HG03097 (cell line): ENCODE data around the gene TYW1B.
"Not testable (repeated sequence)": the region's sequence is repeated elsewhere in the genome, so short reads cannot be mapped to it uniquely, and the experiment has no call there.

Source experiments
- ATAC-seq: cut with Tn5 transposase; IDR thresholded peaks from one replicate; pipeline ENCODE4 v1.9.1; 2021; ENCODE audit not compliant: unreplicated experiment, low FRiP score

TYW1B gene

DNA sequence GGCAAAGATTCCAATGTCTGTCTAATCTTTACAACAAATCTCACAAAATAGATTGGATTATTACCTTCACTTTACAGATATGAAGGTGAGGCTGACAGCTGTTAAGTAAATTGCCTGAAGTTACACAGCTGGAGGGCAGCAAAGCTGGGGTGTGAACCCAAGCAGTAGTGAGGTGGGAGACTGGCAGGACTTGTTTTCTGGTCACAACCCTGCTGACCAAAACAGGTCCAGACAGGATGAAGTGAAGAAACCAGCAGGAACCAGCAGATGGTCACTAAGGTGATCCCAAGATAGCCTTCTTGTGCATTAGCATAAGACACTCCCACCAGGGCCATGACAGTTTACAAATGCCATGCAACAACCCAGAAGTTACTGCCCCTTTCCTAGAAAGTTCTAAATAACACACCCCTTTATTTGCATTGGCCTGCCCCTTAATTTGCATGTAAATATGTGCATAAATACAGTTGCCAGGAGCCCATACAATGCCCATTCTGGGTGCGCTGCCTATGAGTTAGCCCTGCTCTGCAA is 195.2 kb downstream of the TYW1B start:
- ATAC-seq = not testable (repeated sequence)

DNA sequence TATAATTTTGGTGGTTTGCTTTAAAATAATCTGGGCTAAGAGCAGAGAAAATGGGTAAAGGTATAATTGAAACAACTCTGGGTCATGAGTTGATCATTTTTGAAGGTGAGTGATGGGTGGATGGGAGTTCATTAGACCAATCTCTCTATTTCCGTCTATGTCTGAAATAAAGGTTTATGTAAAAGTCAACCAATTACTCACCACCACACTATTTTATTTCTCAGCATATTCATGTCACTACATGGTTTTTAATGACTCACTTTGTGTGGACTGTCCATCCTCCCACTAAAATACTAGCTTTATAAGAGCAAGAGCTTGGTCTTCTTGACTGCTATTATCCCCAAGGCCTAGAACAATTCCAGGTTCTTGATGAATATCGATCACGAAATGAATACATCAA is 199.6 kb downstream of the TYW1B start:
- not testable (repeated sequence) for ATAC-seq

DNA sequence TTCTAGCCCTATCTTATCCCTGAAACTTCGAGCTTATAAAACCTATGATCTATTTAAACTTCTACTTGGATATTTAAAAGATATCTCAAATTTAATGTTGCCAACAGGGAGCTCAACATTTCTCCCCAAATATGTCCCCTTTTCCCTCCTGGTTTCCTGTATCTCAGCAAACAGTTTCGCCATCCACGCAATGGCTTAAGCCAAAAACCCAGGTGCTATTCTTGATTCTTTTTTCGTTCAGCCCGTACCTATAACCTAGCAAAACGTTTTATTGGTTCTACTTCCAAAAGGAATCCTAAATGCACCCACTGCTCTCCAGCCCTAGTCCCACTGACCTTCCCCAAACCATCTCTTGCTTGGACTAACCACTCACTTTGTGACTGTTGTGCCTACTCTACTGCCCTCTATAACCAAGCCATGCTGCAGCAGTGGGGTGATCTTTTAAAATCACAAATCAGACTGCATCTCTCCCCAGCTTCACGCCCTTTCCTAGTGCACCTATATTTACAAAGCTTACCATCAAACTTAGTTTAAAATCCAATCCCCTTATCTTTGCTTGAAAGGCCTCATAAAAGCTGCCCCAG is 201.5 kb downstream of the TYW1B start:
- not testable (repeated sequence) for ATAC-seq

DNA sequence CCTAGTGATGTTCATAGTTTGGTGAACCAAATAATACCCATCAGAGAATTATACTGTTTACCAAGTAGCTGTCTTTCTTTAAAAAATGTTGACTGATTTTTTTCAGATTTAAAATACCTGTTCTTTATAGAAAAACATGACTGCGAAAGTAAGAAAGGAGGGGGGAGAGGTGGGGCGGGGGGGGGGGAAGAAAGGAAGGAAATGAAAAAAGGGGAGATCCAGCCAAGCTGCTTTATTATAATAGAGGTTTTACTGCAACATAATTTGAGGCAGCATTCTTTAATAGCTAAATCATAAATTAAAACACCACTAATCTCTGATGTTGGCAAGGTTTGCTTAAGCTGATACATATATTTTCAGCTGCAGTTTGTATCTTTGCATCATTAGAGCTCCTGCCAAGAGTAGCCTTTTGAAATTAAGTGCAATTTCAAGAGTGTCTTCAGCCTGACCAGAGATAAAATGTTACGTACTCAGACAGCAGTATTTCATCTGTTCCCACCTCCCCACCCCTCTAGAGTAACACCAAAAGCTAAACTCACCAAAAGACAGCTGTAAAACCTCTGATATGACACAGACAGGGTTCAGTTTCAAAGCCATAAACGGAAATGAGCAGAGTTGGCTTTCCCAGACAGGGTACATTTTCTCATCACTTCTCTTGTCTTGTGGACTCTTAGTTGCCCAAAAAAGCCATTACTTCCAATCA is 202.1 kb downstream of the TYW1B start:
- ATAC-seq = peak; percentile 66

DNA sequence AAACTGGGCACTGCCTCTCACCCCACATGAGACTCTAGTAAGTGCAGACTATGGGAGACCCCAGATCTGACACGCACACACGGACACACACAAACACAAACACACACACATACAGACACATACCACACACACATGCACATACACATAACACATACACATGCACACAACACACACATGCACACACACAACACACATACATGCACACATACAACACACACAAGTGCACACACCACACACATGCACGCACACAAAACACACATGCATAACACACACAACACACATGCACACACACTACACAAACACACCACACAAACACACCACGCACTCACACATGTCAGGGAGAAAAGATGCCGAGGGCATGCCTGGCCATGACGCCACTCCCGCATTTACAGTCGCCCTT is 205.5 kb downstream of the TYW1B start:
- ATAC-seq = no peak

DNA sequence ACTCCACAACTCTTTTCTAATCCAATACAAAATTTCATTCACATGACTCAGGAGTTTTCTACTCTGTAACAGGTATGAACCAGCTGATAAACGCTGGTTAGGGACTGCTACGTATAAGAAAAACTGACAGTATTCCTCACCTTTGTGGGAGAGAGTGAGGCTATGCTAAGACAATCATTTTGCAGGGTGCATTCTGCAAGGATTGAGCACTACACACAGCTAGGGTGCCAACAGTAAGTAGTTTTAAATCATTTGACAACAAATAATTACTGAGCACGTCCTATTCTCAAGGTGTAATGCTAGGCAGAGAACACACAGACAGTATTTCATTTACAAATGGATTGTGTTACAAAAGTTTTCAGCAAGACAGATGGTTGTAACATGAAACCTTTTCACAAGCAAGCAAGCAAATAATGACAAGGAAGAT is 206.2 kb downstream of the TYW1B start:
- ATAC-seq = not testable (repeated sequence)

DNA sequence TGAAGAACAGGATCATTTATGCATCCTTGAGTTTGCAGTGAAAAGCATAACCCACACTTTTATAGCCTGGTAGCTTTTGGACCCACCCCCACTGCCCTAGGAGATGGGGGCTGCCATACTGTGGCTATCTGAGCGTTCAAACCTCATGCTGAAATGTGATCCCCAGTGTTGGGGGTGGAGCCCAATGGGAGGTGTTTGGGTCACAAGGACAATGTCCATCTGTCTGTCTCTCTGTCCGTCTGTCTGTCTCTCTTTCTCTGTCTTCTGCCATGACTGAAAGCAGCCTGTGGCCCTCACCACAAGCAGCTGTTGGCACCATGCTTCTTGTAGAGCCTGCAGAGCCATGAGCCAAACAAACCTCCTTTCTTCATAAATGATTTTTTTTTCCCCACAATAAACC is 207.1 kb downstream of the TYW1B start:
- not testable (repeated sequence) for ATAC-seq

DNA sequence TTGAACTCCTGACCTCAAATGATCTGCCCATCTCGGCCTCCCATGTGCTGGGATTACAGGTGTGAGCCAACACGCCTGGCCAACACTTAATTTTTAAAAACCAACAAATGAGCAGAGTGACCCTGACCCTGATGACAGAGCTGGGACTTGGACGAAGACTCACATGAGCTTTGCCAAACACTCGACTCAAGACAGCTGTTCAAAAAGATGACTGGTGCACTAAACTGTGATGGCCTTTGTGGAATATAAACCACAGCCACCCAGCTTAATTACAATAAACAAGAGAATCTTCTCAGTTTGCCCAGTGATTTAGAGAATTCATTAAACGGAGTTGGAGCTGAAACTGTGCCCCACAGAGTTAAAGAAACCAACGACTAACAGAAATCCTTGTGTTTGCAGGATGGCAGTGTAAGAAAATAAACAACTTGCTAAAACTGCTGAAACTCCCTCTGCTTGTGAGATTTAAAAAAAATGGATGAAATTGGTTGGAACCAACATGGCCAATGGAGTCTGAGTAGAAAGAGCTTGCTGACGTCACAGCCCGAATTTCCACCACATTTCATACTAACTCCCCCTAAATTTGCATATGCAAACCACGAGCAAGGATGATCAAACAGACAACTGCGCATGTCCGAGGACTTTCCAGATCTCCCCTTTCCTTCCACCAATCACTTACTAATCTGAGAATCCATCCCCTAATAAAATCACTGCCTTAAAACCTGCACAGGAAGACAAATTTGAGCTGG is 209.4 kb downstream of the TYW1B start:
- not testable (repeated sequence) for ATAC-seq

DNA sequence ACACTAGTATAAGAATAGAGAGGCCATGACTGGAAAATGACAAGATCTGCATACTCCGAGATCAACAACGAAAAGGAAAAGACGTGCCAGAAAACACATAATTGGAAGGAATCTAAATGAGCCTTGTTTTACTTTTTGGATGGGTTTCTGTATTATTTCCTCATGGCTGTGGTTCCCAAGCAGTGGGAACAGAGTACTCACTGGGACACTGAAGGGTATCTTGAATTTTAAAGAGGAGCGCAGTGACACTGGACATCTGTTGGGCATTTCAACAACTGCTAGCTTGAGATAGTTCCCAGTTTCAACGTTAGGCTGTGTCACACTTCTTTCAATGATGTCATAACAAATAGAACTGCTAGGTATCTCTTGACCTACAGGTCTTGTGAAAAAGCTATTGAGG is 218.2 kb downstream of the TYW1B start:
- ATAC-seq = not testable (repeated sequence)

DNA sequence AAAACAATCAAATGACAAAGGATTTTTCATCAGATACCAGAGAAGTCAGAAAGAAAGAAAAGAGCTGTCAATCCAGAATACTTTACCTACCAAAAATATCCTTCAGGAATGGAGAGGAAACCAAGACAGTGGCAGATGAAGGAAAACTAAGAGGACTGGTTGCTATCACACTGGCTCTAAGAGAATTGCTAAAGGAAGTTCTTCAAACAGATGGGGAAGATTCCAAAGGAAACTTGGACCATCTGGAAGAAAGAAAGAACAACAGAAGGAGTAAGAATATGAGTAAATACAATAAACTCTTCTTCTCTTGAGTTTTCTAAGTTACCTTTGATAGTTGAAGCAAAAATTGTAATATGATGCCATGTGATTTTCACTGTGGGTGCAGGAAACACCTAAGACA is 220.0 kb downstream of the TYW1B start:
- ATAC-seq = not testable (repeated sequence)

DNA sequence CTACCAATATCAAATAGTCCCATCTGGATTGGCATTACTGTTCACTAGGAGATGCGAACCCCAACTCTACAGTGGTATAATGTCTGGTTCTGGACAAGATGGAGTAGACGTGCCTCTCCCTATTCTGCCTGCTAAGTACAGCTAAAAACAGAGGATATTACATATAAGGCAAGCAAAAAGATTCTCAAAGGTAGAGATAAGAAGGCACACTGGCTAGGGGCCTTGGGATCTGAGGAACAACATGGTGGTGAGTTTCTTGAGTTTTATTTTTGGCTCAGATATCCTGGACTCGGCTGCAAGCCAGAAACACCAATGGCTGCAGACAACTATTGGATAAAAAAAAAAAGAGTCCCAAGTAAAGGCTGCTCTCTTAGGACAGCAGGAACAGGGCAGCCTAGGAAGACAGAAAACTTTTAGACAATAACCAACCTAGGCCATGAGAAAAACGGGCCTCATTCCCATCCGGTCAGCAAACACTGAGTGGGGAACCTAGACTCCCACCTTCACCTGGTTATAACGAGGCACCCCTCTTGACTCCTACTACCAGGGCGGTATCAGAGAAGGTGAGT is 222.1 kb downstream of the TYW1B start:
- ATAC-seq = not testable (repeated sequence)

DNA sequence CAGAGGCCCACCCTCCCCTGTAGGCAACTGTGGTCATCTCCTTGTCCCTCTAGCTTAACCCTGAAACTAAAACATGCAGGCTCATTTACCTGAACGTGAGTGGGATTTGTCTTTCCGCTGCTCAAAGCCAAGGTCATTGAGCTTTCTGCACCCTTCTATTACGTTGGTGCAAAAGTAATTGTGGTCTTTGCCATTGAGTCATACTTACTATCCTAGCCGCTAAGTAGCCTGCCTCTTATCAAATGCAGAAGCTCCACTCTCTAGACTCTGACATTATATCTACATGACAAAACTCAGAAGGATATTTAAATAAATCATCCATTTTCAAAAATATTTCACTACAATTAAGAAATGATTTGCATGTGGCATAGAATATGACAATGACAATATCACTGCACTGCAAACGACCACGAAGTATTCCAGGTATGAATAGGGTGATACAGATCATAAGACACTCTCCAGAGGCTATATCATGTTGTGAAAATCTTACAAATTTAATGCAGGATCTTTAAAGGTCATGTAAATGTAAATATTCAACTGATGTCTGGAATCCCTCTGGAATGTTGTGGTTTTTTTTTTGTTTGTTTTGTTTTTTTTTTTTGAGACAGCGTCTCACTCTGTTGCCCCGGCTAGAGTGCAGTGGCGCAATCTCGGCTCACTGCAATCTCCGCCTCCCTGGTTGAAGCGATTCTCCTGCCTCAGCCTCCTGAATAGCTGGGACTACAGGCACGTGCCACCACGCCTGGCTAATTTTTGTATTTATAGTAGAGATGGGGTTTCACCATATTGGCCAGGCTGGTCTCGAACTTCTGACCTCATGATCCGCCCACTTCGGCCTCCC is 223.0 kb downstream of the TYW1B start:
- not testable (repeated sequence) for ATAC-seq

DNA sequence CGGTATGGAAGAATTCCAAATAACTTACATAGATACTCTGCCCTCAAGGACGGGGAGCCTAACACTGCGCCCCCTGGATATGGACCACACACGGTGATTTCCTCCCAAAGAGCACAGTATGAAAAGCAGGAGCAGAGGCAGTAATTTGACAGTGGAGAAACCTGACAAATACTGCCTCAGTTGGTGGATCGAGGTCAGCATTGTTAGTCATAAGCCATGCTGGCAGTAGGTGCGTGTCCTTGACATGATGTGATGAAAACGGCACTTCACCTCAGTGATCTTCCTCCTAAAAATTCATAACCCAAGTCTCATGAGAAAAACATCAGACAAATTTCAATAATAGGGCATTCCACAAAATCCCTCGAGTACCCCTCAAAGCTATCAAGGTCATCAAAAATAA is 224.5 kb downstream of the TYW1B start:
- not testable (repeated sequence) for ATAC-seq

DNA sequence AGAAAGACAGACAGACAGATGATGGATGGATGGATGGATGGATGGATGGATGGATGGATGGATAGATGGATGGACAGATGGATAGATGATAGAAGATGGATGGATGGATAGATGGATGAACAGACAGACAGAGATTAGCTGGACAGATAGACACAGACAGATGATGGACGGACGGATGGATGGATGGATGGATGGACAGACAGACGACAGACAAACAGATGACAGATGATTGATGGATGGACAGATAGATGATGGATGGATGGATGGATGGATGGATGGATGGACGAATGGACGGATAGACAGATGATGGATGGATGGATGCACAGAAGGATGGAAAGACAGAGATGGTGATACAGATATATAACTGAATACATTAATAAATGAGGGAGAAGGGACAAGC is 224.9 kb downstream of the TYW1B start:
- no peak for ATAC-seq

DNA sequence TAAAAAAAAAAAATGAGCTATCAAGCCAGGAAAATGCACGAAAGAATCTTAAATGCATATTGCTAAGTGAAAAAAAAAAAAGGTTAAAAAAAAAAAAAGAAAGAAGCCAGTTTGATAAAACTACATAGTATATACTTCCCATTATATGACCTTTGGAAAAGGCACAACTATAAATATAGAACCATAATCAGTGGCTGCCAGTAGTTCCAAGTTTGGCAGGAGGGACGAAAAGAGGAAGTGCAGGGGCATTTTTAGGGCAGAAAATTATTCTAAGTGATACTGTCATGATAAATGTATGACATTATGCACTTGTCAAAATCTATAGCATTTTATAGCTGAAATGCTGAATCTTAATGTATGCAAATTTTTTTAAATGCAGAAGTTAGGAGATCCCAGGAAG is 226.3 kb downstream of the TYW1B start:
- ATAC-seq = not testable (repeated sequence)

DNA sequence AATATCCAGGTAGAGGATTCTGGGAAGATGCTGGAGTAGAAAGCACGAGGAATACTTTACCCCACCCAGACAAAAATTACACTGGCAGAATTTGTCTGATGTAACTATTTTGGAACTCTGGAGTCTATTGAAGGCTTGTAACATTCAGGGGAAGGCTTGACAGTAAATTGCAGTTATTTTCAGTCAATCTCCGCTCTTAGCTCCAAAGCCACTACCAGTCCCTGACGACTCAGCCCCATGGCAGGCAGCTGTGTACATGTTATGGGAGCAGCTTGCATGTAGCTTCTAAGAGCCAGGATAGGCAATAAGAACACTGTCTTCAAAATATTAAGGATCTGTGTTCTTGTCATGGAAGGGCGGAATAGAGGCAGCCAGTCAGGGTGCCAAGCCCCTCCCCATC is 238.0 kb downstream of the TYW1B start:
- not testable (repeated sequence) for ATAC-seq

DNA sequence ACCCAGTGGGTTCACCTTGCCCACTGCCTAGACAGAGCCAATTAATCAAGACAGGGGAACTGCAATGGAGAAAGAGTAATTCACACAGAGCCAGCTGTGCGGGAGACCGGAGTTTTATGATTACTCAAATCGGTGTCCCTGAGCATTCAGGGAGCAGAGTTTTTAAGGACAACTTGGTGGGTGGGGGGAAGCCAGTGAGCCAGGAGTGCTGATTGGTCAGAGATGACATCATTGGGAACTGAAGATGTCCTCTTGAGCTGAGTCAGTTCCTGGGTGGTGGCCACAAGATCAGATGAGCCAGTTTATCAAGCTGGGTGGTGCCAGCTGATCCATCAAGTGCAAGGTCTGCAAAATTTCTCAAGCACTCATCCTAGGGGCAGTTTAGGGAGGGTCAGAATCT is 240.7 kb downstream of the TYW1B start:
- ATAC-seq = not testable (repeated sequence)

DNA sequence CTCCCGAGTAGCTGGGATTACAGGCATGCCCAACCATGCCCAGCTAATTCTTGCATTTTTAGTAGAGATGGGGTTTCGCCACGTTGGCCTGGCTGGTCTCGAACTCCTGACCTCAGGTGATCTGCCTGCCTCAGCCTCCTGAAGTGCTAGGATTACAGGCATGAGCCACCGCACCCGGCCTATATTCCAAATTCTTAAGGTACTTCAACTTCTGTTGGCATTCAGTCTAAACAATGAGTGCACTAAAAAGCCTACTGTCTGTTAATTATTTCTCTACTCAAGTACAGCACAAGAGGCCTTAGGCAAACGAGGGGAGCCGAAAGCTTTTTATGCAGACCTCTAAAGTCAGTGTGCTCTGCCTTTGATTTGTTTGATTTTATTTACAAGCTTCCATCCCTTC is 243.4 kb downstream of the TYW1B start:
- not testable (repeated sequence) for ATAC-seq

DNA sequence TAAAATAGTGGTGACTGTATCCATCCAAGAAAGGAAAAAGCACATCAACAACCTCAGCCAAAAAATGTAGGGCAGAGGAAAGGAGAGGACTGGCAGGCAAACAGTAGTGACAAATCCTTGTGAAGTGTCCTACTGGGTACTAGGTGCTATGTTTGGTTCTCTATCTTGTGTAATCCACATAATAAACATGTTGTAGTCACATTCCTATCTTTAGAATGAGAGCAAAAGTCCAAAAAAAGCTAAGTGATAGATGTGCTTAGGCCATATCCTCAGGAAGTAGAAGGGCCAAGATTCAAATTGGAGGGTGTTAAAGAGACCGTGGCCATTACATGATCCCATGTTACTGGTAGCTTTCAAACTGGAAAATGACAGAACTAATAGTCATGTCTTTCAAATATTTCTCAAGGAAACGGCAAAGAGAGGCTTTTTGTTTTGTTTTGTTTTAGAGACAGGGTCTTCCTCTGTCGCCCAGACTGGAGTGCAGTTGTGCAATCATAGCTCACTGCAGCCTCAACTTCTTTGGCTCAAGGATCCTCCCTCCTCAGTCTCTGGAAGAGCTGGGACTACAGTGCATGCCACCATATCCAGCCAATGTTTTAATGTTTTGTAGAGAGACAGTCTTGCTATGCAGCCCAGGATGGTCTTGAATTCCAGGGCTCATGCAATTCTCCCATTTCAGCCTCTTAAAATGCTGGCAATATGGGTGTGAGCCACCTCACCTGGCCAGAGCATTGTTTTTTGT is 244.2 kb downstream of the TYW1B start:
- not testable (repeated sequence) for ATAC-seq
